GM12864 (cell line): ENCODE results near the gene MAP4K4.

Experiments used
- DNase-seq: peaks from one replicate; pipeline ENCODE4 v3.0.0-alpha.2; 2011; ENCODE audit warnings: low read depth
- H3K4me3 ChIP-seq: 2 replicates; pipeline ENCODE4 v1.5.1; 2011; ENCODE audit warnings: mild to moderate bottlenecking, low read depth, low read length, control low read depth
- CTCF ChIP-seq: IDR thresholded peaks from 2 replicates; pipeline ENCODE4 v1.5.1; 2011; ENCODE audit warnings: low read depth, mild to moderate bottlenecking, moderate library complexity, low read length, control low read depth, inconsistent platforms; ENCODE audit errors: missing control alignments

Gene MAP4K4

GRCh38 chr2:101883860-101884259 is 186.4 kb downstream of the MAP4K4 start:
- TF ChIP-seq CTCF: peak; percentile 54
- no peak overlapping the region for H3K4me3 ChIP-seq
- no peak for DNase-seq

GRCh38 chr2:101884423-101884822 is 186.9 kb downstream of the MAP4K4 start:
- no peak for DNase-seq
- no peak for TF ChIP-seq CTCF
- H3K4me3 ChIP-seq: no peak overlapping the region

GRCh38 chr2:101887328-101887727 is 189.8 kb downstream of the MAP4K4 start:
- DNase-seq: no peak
- no peak overlapping the region for H3K4me3 ChIP-seq
- TF ChIP-seq CTCF: no peak

- no peak for TF ChIP-seq CTCF
- no peak overlapping the region for H3K4me3 ChIP-seq
- DNase-seq: no peak
Observed at GRCh38 chr2:101889460-101890098, 192.1 kb downstream of the MAP4K4 start.

- H3K4me3 ChIP-seq: no peak overlapping the region
- DNase-seq: no peak
- no peak for TF ChIP-seq CTCF
Observed at GRCh38 chr2:101892377-101892776, 194.9 kb downstream of the MAP4K4 start.

- DNase-seq: no peak
- no peak overlapping the region for H3K4me3 ChIP-seq
- TF ChIP-seq CTCF: no peak
Observed at GRCh38 chr2:101893681-101894381, 196.3 kb downstream of the MAP4K4 start.

GRCh38 chr2:101895039-101895438 is 197.5 kb downstream of the MAP4K4 start:
- no peak for DNase-seq
- no peak for TF ChIP-seq CTCF
- no peak overlapping the region for H3K4me3 ChIP-seq
